DND-41 (cell line): Measurements from ENCODE around the gene BICC1.

ENCODE experiments used
- ATAC-seq: fragments of 200-7000 bp; cut with Tn5 transposase; 3 replicates; pipeline ENCODE4 v1.9.1; 2021; ENCODE audit warnings: low read depth; ENCODE audit not compliant: insufficient read depth
- DNase-seq: peaks from one replicate; pipeline ENCODE4 v3.0.0-alpha.2; 2020
- H2AFZ ChIP-seq: 2 replicates; pipeline ENCODE4 v1.6.0; 2012; ENCODE audit warnings: low read depth, low read length
- H3K27ac ChIP-seq: 2 replicates; pipeline ENCODE4 v1.5.1; 2012; ENCODE audit warnings: low read length, inconsistent platforms
- H3K27me3 ChIP-seq: fragments of 200-600 bp; sonication (generic); 2 replicates; pipeline ENCODE4 v1.6.0; 2012; ENCODE audit warnings: low read length, mild to moderate bottlenecking, inconsistent platforms; ENCODE audit not compliant: insufficient read depth, poor library complexity
- H3K36me3 ChIP-seq: 2 replicates; pipeline ENCODE4 v1.5.1; 2012; ENCODE audit warnings: low read length, inconsistent platforms; ENCODE audit not compliant: insufficient read depth
- H3K4me1 ChIP-seq: 2 replicates; pipeline ENCODE4 v1.5.1; 2012; ENCODE audit warnings: mild to moderate bottlenecking, low read length; ENCODE audit not compliant: insufficient read depth
- H3K4me2 ChIP-seq: 2 replicates; pipeline ENCODE4 v1.6.0; 2012; ENCODE audit warnings: mild to moderate bottlenecking, moderate library complexity, low read length, inconsistent platforms; ENCODE audit not compliant: insufficient read depth
- H3K4me3 ChIP-seq, 2 experiments: fragments of 200-600 bp in 1 of 2; shearing (Covaris generic) in 1 of 2; 2 replicates each; pipeline ENCODE4 v1.5.1; 2012 to 2016; ENCODE audit warnings: inconsistent platforms in 2 of 2, low read length in 2 of 2, mild to moderate bottlenecking in 2 of 2, low read depth in 1 of 2, moderate library complexity in 1 of 2
- H3K79me2 ChIP-seq: 2 replicates; pipeline ENCODE4 v1.6.0; 2012; ENCODE audit warnings: low read length, inconsistent platforms; ENCODE audit not compliant: insufficient read depth
- H3K9ac ChIP-seq: 2 replicates; pipeline ENCODE4 v1.6.0; 2012; ENCODE audit warnings: low read depth, mild to moderate bottlenecking, inconsistent platforms, low read length, moderate library complexity
- H3K9me3 ChIP-seq: 2 replicates; pipeline ENCODE4 v1.5.1; 2012; ENCODE audit warnings: low read length, moderate library complexity, mild to moderate bottlenecking, inconsistent platforms; ENCODE audit not compliant: insufficient read depth, severe bottlenecking
- H4K20me1 ChIP-seq: 2 replicates; pipeline ENCODE4 v1.6.0; 2012; ENCODE audit warnings: low read length; ENCODE audit not compliant: insufficient read depth
- CTCF ChIP-seq: IDR thresholded peaks from 2 replicates; pipeline ENCODE4 v1.5.1; 2012; ENCODE audit warnings: borderline replicate concordance, low read length, moderate library complexity, mild to moderate bottlenecking; ENCODE audit not compliant: poor library complexity, severe bottlenecking; ENCODE audit errors: extremely low read depth
- EZH2 ChIP-seq: IDR thresholded peaks from 3 replicates; pipeline ENCODE4 v1.6.1; 2012; ENCODE audit warnings: borderline replicate concordance, low read depth, mild to moderate bottlenecking, moderate library complexity, low read length, inconsistent platforms; ENCODE audit not compliant: severe bottlenecking

Gene BICC1

GRCh38 chr10:58701405-58702135 is 188.9 kb downstream of the BICC1 start:
- Histone ChIP-seq H3K9me3 (no peaks in the 10 kb centered on the region), H3K9ac (no peak overlapping the region), H3K79me2 (no peaks in the 10 kb centered on the region), H3K36me3 (no peaks in the 10 kb centered on the region), H3K4me1 (no peaks in the 10 kb centered on the region), H3K4me3 (no peak overlapping the region), H3K4me2 (no peak overlapping the region), H3K27me3 (no peaks in the 10 kb centered on the region), H3K27ac (no peak overlapping the region), H4K20me1 (no peaks in the 10 kb centered on the region), H2AFZ (no peak overlapping the region)
- ATAC-seq: no peak
- no peak for DNase-seq
- TF ChIP-seq CTCF: no peak
- TF ChIP-seq EZH2: no peak

GRCh38 chr10:58704226-58704625 is 191.6 kb downstream of the BICC1 start:
- no peaks in the 10 kb centered on the region for H3K27me3 ChIP-seq
- H3K36me3 ChIP-seq: no peaks in the 10 kb centered on the region
- H3K4me1 ChIP-seq: no peaks in the 10 kb centered on the region
- no peak overlapping the region for H3K9ac ChIP-seq
- ATAC-seq (no peak), DNase-seq (no peak)
- TF ChIP-seq EZH2 (no peak), CTCF (no peak)
- no peaks in the 10 kb centered on the region for H3K9me3 ChIP-seq
- H3K4me3 ChIP-seq: no peak overlapping the region
- H4K20me1 ChIP-seq: no peaks in the 10 kb centered on the region
- no peaks in the 10 kb centered on the region for H3K79me2 ChIP-seq
- H3K4me2 ChIP-seq: no peak overlapping the region
- H2AFZ ChIP-seq: no peak overlapping the region
- no peak overlapping the region for H3K27ac ChIP-seq

DNA sequence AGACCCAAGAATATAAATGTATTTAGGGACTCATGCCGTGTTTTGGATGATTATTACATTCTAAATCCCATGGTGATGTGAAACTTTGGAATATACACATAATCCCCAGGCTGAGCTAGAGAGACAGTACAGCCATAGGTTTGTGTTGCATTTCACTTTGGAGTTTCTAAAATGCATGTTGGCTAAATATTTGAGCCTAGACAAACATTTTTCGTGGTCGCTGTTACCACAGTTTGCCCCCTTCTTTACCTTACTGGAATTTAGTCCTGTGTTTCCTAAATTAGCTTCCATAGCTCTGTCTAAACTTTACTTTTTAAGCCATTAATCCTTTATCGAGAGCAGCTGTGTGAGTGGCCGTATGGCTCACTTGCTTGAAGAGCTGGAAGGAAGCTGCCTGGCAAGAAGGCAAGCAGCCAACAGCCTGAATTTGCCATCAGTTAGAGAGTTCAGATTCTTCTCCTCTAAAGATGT is 192.0 kb downstream of the BICC1 start:
- no peak overlapping the region for H3K4me3 ChIP-seq
- DNase-seq (no peak), ATAC-seq (no peak)
- no peaks in the 10 kb centered on the region for H4K20me1 ChIP-seq
- H3K9ac ChIP-seq: no peak overlapping the region
- no peak for TF ChIP-seq CTCF
- no peak for TF ChIP-seq EZH2
- H3K4me1 ChIP-seq: no peaks in the 10 kb centered on the region
- H3K36me3 ChIP-seq: no peaks in the 10 kb centered on the region
- H3K27me3 ChIP-seq: no peaks in the 10 kb centered on the region
- H2AFZ ChIP-seq: no peak overlapping the region
- H3K27ac ChIP-seq: no peak overlapping the region
- no peaks in the 10 kb centered on the region for H3K9me3 ChIP-seq
- no peak overlapping the region for H3K4me2 ChIP-seq
- H3K79me2 ChIP-seq: no peaks in the 10 kb centered on the region

- Histone ChIP-seq H3K9me3 (no peaks in the 10 kb centered on the region), H4K20me1 (no peaks in the 10 kb centered on the region), H3K36me3 (no peaks in the 10 kb centered on the region), H2AFZ (no peak overlapping the region), H3K4me1 (no peaks in the 10 kb centered on the region), H3K27ac (no peak overlapping the region), H3K27me3 (no peaks in the 10 kb centered on the region), H3K4me2 (no peak overlapping the region), H3K9ac (no peak overlapping the region), H3K79me2 (no peaks in the 10 kb centered on the region), H3K4me3 (no peak overlapping the region)
- no peak for TF ChIP-seq EZH2
- no peak for TF ChIP-seq CTCF
- DNase-seq (no peak), ATAC-seq (no peak)
Observed at GRCh38 chr10:58706836-58707235, 194.2 kb downstream of the BICC1 start.
